ENCODE measurements around the gene SPRED2.

Gene SPRED2

DNA sequence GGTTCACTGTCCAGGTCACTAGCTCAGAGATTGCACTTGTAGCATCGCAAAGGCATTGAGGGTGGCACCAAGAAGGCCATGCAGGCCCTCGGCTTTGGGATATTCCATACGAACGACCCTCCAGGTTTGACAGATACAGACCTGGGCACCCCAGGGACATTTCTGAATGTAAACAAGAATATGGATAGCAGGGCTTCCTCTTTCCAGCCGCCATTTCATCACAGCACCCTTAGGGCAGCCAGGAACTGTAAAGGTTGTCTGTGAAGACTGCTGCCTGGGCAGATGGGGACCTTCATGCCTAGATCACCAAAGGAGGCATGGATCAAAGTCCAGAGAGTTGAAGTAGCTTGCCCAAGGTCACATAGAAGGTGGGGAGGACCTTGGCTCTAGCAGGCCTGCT is 134.3 kb downstream of the SPRED2 start:
- no peak for DNase-seq

DNA sequence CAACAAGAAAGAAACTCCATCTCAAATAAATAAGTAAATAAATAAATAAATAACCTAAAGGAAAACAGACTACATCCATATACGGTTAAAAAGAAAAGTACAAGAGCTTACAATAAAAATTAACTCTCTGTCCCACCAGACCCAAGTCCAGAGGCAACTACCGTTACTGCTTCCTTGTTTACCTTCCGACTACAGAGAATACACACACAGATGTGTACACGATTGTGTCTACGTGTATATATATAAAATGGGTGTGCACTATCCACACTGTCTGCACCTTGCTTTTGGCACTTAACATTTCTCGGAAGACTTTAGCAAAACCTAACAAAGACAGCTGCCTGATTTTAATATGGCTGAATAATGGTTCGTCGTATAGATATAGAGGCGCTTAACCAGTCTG is 134.9 kb downstream of the SPRED2 start:
- DNase-seq, result no peak

DNA sequence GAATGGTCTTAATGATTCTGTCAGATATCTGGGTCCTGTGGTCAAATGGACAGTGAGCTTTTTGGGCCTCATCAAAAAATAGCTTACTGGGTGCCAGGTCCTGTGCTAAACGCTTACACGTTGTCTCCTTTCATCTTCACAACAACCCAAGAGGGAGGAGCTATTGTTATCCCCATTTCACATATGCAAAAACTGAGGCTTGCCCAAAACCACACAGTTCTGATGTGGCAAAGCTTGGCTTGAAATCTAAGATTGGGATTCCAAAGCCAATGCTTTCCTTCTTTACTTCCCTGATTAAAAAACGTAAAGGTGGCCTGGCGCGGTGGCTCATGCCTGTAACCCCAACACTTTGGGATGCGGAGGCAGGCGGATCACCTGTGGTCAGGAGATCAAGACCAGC is 135.4 kb downstream of the SPRED2 start:
- no peak for DNase-seq

DNA sequence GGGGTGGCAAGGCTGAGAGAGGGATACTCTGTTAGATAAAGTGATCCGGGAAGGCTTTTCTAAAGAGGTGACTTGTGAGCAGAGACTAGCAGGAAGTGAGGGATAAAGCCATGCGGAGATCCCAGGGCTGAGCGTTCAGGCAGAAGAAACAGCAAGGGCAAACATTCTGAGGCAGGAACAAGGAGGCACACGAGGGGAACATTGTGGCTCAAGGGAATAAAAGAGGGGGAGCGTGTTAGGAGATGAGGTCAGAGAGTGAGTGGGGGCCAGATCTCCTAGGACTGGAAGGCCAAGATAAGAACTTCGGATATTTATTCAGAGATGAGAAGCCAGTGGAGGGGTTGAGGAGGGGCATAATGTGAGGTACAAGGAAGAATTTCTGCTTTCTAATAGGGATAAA is 137.7 kb downstream of the SPRED2 start:
- no peak for DNase-seq

DNA sequence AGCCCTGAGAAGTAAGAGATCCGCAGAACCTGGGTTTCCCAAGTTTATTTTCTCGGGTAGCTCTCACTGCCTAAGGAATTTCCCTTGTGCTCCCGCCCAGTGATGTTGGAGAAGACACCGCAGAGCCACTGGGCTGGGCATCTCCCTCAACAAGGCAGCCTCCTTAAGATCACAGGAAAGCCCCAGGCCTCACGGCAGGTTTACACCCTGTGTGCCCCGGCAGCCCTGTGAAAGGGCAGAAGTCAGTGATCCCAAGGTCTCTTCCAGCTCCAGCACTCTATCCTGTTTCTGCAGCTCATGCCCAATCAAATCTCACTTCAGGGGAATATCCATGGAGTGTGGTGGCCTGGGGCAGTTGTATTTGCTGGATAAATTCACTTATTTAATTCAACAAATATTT is 138.3 kb downstream of the SPRED2 start:
- no peak for DNase-seq

DNA sequence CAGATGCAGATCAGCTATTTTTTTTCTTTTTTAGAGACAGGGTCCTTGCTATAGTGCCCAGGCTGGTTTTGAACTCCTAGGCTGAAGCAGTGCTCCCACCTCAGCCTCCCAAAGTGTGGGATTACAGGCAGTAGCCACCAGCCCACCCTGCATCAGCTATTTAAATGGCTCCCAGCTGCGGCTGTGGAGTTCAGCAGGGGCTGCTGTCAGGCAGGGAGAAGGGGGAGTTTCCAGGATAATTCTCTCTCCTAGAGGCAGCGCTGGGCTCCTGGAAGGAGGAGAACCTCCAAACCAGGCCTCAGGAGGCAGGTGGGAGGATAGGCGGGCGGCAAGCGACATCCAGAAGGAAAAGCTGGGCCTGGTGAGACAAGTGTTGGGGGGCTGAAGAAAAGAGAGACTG is 139.0 kb downstream of the SPRED2 start:
- no peak for DNase-seq

DNA sequence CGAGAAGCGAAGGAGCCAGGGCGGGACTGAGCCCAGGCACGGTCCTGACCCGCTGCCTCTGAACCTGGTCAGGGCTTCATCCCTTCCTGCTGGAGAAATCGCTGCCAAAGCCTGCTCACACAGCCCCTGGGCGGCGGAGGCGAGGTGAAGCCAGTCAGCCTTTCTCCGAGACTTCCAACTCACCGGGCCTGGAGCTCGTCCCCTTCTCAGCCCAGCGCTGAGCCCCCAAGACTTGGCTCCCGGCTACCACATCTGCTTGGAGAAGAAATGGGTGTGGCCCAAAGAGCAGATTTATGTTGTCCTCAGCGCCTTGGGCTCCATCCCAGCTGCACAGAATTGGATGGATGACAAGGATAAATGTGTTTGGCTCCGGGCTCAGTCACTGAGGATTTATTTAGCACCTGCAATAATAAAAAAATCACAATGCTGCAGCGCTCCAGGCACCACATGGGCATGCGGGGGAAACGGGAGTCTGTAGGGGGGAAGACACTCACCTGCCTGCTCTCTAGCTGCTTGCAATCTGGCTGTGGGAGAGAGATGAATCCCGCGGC is 139.9 kb downstream of the SPRED2 start:
- DNase-seq, result no peak

DNA sequence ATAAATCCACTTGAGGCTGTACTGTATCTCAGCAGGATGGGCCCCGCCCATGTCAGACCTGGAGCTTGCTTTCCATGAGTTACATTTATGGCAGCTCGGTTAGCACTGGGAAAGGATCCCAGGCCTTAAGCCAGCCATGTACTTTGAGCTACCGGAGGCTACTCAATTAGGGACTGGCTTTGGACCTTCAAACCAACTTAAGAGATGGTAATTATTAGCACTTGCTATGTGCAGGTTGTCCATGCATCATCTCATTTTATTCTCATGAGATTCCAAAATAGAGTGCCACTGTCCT is 140.3 kb downstream of the SPRED2 start:
- DNase-seq, result no peak

DNA sequence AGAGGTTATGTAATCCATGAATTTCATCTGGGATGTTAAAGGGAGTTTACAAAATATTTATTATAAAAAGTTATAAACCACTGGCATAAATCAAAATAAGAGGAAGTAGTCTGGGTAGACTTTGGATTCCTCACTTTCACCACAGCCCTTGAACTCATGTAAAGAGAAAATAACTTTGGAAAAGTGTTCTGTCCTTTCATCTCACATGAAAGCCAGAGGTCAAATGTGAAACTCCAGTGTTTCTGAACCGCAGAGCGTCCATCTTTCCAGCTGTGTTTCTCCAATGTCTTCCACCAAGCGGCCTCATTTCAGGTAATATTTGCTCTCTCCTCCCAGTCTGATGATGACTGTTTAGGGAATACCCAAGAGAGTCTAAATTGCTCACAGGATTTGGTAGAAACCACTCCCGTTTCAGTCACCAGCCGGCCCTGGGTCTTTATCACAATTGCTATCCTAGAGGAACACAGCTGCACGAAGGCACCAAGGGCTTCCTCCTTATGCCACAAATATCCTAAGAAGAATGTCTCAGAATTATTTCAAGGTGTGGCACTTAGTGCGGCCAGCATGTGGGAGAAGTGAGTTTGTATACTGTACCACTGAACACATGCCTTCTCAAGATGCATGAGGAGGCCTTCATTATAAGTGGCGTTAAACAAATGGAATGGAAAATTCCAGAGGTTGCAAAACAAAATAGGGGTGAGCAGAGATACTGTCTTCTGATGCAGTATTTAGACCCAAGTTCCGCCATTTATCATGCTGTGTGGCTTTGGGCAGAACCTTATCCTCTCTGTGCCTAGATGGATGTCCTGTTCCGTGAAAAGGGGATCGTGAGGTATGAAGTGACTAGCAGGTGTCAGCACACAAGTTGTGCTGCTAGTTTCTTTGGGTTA is 140.9 kb downstream of the SPRED2 start:
- DNase-seq, result no peak

DNA sequence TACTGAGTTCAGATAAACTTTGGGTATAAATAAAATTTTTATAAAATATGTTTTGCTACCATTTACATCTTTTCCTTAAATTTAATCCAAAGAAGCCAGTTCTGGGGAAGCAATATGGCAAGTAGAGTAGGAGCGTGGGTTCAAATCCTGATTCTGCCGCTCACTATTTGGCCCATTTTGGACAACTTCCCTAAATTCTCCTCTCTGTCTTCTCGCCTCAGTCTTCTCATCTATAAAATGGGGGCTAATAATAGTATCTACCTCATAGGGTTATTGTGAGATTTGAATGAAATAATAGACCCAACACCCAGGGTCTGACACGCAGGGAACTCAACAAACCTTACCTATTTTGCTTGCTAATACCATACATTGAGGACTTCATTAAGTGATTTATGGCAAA is 145.0 kb downstream of the SPRED2 start:
- no peak for DNase-seq

DNA sequence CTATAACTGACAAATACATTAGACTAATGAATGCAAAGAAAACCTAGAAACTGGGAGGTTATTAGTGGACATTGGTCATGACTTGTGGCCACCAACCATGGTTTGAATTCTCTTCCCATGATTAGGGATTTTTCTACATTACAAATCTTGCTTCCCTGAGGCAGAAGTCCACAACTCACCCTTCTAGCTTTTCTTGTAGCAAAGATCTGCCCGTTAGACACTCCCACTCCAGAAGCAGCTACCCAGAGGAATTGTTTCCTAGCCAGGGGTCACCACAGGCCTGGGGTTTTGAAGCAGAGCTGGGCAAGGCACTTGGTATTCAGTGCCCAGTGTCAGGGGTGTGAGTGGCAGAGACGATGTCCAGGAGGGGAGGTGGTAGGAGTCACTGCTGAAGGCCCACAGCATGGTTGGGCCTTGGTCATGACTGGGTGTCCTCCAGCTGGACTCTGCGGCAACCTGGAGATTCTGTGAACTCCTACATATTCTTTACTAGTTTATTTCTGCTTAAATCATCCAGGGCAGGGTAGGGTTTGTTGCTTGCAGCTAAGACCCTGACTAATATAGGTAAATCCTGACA is 149.8 kb downstream of the SPRED2 start:
- DNase-seq, result no peak

DNA sequence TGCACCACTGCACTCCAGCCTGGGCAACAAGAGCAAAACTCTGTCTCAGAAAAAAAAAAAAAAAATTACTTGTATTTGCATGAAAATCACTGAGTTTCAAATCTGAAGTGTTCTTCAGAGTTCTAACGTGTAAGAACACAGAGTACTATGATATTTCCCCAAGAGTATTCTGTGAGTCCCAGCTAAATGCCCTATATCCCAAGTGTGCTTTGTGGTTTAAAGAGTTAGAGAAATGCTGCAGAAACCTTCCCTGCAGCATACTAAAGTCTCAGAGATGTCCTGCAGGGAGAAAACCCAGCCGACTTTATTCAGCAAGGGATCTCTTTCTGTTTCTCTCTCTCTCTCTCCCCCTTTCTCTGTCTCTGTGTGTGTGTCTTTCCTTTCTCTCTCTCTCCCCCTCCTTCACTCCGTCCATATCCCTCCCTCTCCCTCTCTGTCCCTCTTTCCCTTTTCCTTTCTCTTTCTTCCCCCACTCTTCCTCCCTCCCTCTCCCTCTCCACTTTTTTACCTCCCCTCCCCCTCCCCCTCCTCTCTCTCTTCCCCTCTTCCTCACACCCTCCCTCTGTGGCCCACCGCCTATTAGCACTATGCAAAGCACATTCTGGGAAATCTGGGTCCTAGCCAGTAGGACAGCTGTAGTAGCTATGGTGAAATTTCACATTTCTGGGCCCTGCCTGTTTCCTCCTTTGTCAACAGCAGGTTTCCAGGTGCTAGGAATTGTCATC is 150.6 kb downstream of the SPRED2 start:
- DNase-seq, result no peak

DNA sequence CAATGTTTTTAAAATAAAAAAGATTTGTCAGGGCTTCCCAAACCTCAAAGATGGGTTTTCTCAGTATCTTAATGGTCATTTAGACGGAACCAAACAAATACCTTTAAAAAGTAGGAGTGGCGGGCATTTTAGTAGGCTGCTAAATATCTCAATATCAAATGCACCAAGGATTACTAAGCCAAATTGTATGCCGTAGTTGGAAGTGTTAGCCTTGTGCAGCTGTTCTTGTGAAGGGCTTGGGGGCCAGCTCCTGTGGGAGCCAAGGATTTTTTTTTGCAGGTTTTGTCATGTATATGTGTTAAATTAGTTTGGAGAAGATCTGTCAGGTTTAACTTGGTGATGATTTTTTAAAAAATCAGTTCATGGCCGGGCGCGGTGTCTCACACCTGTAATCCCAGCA is 152.6 kb downstream of the SPRED2 start:
- DNase-seq, result no peak

DNA sequence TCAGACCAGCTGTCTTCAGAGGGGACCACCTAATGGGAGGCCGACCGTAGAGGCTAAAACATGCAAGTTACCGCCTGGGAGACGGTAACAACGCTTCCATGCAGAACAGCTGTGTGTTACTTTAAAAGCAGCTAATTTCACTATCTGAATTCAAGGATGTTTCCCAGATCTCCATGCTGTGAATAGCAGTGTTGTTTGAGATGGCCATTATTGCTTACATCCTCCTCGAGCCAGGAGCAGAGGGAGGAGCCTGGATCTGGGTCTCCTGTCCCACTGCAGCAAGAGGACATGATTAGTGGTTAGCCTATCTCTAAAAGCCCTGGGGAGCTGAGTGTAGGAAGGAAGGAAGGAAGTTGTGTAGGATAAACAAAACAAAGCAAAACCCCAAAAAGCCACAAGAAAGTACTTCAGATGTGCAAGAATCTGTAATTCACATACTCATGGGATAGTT is 153.8 kb downstream of the SPRED2 start:
- DNase-seq, result peak; percentile 13

DNA sequence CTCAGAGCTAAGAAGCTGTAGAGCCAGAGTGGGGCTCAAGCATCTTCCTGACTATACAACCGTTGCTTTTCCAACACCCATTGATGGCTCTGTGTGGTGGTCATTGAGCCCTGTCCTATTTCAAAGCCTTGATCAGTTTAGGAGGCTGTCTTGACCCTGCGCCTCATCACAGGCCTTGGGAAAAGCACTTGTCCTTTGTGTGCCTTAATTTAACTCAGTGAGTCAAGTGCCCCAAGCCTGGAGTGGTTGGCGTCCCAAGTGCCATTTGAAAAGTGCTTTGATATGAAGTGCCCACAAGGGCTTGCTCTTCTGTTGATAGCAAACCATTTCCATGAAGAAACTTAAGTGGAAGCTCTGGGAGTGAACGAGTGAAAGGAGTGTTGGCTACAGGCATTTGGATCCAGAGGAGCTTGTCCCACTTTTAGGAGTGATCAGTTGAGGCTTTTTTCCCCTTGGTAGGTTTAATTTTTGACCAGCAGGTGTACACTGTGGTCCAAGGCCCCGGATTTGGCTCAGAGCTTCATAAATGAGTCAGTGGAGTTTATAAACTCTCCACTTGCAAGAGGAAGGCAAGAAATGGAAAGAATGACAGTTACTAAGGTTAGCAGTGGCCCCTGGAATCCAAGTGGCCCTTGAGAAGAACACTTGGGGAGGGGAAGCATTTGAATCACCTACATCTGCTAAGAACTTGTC is 154.5 kb downstream of the SPRED2 start:
- no peak for DNase-seq

DNA sequence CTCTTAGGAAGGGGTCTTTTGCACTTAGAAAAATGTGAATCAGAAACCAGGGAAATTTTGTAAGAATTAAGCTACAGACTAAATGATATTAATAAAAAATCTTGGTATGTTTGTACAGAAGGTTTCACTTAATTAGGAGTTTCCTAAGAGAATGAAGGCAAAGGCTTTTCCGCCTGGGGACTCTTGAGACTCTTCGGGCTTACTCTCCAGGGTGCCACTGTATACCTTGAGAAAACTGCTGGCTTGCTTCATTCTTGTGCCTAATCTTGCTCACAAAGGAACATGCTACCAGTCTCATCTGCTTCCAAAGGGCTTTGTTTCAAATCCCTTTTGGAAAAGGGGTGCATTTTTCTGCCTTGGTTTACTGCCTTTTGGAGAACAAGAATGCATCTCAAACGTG is 155.3 kb downstream of the SPRED2 start:
- DNase-seq, result no peak

DNA sequence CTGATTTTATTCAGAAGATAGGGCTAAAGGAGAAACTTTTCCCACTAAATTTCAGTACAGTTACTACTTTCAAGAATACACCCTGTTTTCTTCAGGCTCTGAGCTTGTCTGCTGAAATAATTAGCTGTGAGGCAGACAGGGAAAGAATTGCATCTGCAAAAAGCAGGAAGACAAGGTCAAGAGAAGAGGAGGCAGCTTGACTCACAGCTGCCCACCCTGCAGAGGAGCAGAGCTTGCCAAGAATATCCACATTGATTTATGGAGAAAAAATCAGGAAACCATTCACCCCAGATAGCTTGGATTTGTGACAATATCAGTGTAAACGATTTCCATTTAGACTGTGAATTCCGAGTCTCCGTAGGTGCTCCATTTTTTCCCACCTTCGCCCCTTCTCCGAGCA is 155.8 kb downstream of the SPRED2 start:
- DNase-seq, result no peak

DNA sequence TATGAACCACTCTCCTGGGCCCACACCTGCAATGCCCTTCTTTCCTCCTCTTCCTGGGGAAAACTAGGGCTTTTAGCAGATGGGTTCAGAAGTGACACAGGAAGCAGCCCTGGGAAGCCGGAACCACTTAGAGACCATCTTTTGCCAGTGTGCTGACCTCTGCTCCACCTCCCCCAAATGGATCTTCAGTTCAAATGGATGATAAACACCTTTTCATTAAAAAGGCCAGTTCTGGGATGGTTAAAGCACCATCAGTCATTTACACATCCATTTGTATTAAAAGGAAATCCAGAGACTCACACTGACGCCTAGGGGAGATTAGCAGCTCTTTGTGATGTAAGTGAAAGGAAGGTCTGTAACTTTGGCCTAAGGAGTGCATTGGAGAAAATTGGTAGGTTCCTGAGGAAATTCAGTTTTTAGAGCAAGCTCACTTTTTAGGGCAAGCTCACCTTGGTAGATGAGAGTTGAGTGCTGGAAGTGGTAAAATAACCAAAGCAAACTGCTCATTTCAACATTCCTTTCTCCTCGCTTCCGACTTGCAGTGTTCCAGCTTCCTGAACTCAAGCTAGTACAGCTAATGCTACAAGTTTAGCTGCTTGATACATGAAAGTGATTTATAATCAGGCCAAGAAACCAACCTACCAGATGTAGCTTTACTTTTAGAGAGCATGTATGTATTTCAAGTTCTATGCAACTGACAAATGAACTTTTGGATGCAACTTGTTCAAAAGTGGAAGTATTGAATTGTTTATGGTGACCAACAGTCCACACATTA is 157.1 kb downstream of the SPRED2 start:
- DNase-seq, result no peak

DNA sequence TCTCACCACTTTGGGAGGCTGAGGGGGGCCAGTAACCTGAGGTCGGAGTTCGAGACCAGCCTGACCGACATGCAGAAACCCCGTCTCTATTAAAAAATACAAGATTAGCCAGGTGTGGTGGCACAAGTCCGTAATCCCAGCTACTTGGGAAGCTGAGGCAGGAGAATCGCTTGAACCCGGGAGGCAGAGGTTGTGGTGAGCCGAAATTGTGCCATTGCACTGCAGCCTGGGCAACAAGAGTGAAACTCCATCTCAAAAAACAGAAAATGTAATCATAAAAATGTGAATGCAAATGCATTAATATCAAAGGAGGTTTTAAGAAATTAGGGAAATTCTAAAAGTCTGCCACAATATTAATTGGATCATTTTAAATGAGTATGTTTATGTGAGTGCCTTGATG is 159.1 kb downstream of the SPRED2 start:
- DNase-seq, result no peak

DNA sequence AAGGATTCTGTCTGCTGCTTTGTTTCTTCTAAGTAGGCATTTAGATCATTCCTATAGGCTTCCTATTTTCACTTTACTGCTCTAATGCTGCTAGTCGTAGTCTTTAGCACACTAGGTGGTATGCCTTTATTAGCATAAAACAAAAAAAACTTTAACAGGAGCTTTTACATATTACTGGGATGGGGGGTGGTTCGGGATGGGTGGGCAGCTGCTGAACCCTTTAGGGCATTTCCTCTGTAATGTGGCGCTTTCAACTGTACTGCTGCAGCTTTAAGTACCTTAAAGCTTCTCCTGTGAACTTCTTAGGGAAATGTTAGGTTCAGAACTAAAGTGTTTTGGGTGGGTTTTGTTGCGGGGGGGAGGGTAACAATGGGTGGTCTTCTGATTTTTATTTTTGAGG is 163.4 kb downstream of the SPRED2 start:
- no peak for DNase-seq

DNA sequence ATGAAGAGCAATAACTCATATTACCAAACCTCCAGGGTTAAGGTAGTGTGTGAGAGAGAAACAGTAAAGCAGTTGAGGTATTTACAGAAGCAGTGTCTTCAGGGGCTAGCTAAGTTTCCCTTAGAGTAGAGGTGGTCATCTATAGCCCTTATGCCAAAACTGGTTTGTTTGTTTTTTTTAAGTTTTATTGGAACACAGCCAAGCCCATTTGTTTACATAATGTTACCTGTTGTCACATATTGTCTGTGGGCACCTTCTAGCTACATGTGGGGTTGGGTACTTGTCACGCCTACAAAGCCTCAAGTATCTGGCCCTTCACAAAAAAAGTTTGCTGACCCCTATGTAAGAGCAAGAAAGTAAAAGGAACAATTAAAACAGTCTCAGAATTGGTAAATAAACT is 165.4 kb downstream of the SPRED2 start:
- no peak for DNase-seq

DNA sequence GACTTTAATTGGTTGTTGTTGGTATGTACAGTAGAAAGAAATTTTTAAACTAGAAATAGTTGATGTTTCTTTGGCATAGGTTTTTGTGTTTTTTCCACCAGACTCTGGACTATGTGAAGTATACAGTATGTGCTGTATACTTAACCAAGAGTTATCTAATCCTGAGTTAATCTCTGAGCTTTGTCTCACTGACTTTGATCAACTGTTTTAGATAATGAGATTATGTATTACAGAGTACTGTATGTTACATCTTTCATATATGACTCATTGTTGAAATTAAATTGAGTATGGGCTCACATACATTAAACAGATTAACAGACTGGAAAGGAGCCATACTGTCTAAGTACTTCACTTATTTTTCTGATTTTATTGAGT is 166.7 kb downstream of the SPRED2 start:
- DNase-seq, result no peak

Measured in GDM1 (cell line).